Stomach smooth muscle (tissue), 2 donors: ENCODE results near the gene DLGAP5.

Experiments
- H3K27ac ChIP-seq: one replicate; pipeline ENCODE4 v1.7.0; 2013; ENCODE audit warnings: mild to moderate bottlenecking, low read length, inconsistent platforms
- H3K27me3 ChIP-seq, 2 donors: one replicate each; pipeline ENCODE4 v1.7.0; 2013; ENCODE audit warnings: low read length in 2 of 2; ENCODE audit not compliant: insufficient read depth in 2 of 2, control insufficient read depth in 1 of 2
- H3K36me3 ChIP-seq, 2 donors: one replicate each; pipeline ENCODE4 v1.7.0; 2013; ENCODE audit warnings: low read length in 2 of 2; ENCODE audit not compliant: control insufficient read depth in 2 of 2, insufficient read depth in 2 of 2
- H3K4me1 ChIP-seq: one replicate; pipeline ENCODE4 v1.7.0; 2013; ENCODE audit warnings: low read length; ENCODE audit not compliant: control insufficient read depth, insufficient read depth
- H3K4me3 ChIP-seq, 2 donors: one replicate each; pipeline ENCODE4 v1.7.0; 2013; ENCODE audit warnings: low read length in 2 of 2
- H3K9ac ChIP-seq, 2 donors: one replicate each; pipeline ENCODE4 v1.7.0; 2013; ENCODE audit warnings: low read length in 2 of 2, mild to moderate bottlenecking in 1 of 2
- H3K9me3 ChIP-seq, 2 donors: one replicate each; pipeline ENCODE4 v1.7.0; 2013; ENCODE audit warnings: low read length in 2 of 2; ENCODE audit not compliant: control insufficient read depth in 2 of 2
- donor health status: healthy.
- donor health status: Pancreatic carcinoma.

Gene DLGAP5

GRCh38 chr14:55188686-55189295 lies 2.6 kb downstream of the DLGAP5 start:
- H3K4me3 ChIP-seq, result no peak overlapping the region
- no peaks in the 10 kb centered on the region for H3K9me3 ChIP-seq
- H3K27ac ChIP-seq, result no peak overlapping the region
- H3K4me1 ChIP-seq, result peaks cover 6% of the 10 kb centered on the region
- H3K27me3 ChIP-seq, result no peaks in the 10 kb centered on the region
- no peaks in the 10 kb centered on the region for H3K36me3 ChIP-seq
- no peak overlapping the region for H3K9ac ChIP-seq

DNA sequence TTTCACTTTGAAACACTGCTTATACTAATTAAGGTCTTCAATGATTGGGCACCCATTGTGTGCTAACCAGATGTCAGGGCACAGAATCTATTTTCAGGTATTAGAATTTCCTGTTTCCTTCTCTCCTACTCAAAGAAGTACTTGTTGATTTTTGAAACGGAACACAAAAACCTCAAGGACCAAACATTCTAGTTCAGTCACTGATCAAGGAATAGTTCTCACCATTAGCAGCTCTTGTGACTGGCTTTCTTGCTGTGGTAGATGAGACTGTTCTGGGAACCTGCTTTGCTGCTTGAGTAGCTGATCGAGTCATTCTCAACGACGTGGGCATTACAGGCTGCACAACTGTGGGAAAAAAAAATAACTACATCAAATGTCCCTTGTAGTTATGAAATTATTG lies 11.0 kb downstream of the DLGAP5 start:
- no peak overlapping the region for H3K9ac ChIP-seq
- no peak overlapping the region for H3K27ac ChIP-seq
- H3K9me3 ChIP-seq, result no peaks in the 10 kb centered on the region
- no peak overlapping the region for H3K4me3 ChIP-seq
- no peaks in the 10 kb centered on the region for H3K4me1 ChIP-seq
- H3K27me3 ChIP-seq, result no peaks in the 10 kb centered on the region
- no peaks in the 10 kb centered on the region for H3K36me3 ChIP-seq

DNA sequence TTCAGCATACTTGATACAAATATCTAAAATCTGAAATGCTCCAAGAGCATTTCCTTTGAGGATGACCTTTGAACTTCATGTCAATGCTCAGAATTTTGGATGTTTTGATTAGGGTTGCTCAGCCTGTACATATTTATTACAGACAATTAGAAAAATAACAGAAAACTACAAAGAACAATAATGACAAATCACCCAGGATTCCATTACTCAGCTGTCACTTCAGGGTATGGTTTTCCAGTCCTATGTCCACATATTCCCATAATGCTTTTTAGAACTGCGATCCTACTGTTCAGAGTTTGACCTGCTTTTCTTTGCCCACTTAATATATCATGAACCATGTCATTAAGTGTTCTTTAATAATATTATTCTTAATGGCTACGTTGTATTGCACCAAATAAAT lies 11.4 kb downstream of the DLGAP5 start:
- Histone ChIP-seq H3K4me3 (no peak overlapping the region), H3K27ac (no peak overlapping the region), H3K9me3 (no peaks in the 10 kb centered on the region), H3K36me3 (no peaks in the 10 kb centered on the region), H3K4me1 (no peaks in the 10 kb centered on the region), H3K9ac (no peak overlapping the region), H3K27me3 (no peaks in the 10 kb centered on the region)

DNA sequence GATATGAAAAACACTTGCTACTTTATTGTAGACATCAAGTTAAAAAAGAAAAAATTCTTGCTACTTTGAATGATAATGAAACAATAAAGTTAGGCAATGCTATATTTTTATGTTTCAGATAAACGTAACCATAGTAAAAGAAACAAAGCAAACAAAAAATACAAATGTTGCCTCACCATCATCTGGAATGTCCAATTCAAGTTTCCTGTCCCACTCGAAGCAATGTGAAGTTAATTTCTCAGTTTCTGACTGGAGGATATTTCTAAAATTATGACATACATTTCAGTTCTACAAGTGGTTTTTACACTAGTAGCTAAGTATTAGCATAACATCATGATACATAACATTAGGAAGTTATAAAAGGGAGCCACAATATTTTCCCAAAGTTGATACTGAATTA lies 20.9 kb downstream of the DLGAP5 start:
- no peaks in the 10 kb centered on the region for H3K36me3 ChIP-seq
- H3K4me3 ChIP-seq, result no peak overlapping the region
- H3K27ac ChIP-seq, result no peak overlapping the region

GRCh38 chr14:55160989-55161388 lies 30.4 kb downstream of the DLGAP5 start:
- no peaks in the 10 kb centered on the region for H3K36me3 ChIP-seq
- no peaks in the 10 kb centered on the region for H3K9me3 ChIP-seq
- H3K4me3 ChIP-seq, result no peak overlapping the region
- H3K27me3 ChIP-seq, result no peaks in the 10 kb centered on the region
- no peaks in the 10 kb centered on the region for H3K4me1 ChIP-seq
- H3K27ac ChIP-seq, result no peak overlapping the region
- no peak overlapping the region for H3K9ac ChIP-seq

More for the DNA sequence above, 20.9 kb downstream of the DLGAP5 start:
- Histone ChIP-seq H3K9me3 (no peaks in the 10 kb centered on the region), H3K27me3 (no peaks in the 10 kb centered on the region), H3K9ac (no peak overlapping the region), H3K4me1 (no peaks in the 10 kb centered on the region)

DNA sequence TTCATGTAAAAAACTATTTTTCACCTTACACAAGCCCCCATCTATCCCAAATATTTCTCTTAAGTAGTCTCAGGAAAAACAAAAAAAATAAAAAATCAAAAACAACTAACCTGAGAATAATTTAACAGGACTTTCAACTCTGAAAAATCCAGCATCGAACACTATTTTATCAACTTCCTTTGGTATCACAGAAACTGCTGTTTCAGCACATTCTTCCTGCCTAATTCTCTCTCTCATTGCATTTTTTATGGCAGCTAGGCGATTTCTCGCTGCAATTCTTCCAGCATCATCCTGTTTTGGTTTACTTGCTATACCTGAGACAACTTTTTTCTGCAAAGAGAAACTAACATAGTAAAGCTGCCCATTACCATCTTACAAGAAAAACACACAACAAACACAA lies 33.0 kb downstream of the DLGAP5 start:
- no peaks in the 10 kb centered on the region for H3K36me3 ChIP-seq
- no peaks in the 10 kb centered on the region for H3K27me3 ChIP-seq
- no peaks in the 10 kb centered on the region for H3K9me3 ChIP-seq
- no peak overlapping the region for H3K9ac ChIP-seq
- H3K4me3 ChIP-seq, result no peak overlapping the region
- no peak overlapping the region for H3K27ac ChIP-seq
- no peaks in the 10 kb centered on the region for H3K4me1 ChIP-seq

GRCh38 chr14:55157080-55157479 lies 34.3 kb downstream of the DLGAP5 start:
- Histone ChIP-seq H3K27ac (no peak overlapping the region), H3K4me3 (no peak overlapping the region), H3K9ac (no peak overlapping the region), H3K9me3 (no peaks in the 10 kb centered on the region), H3K36me3 (no peaks in the 10 kb centered on the region), H3K4me1 (no peaks in the 10 kb centered on the region), H3K27me3 (no peaks in the 10 kb centered on the region)

DNA sequence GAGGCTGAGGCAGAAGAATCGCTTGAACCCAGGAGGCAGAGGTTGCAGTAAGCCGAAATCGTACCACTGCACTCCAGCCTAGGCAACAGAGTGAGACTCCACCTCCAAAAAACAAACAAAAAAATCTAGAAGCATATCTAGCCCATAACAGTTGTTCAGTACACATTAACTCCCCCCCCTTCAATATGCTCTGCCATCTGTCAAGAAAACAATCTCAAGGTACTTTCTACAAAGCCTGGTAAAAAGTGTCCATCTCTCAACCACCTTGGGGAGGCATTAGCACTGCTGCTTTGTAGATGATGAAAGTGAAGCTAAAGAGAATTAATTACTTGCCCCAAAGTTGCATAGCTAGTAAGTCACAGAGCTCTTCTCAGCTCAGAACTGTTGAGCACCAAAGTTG lies 37.4 kb downstream of the DLGAP5 start:
- H3K36me3 ChIP-seq, result no peaks in the 10 kb centered on the region
- H3K9me3 ChIP-seq, result no peaks in the 10 kb centered on the region
- no peak overlapping the region for H3K9ac ChIP-seq
- no peaks in the 10 kb centered on the region for H3K4me1 ChIP-seq
- no peak overlapping the region for H3K4me3 ChIP-seq
- no peak overlapping the region for H3K27ac ChIP-seq
- no peaks in the 10 kb centered on the region for H3K27me3 ChIP-seq

DNA sequence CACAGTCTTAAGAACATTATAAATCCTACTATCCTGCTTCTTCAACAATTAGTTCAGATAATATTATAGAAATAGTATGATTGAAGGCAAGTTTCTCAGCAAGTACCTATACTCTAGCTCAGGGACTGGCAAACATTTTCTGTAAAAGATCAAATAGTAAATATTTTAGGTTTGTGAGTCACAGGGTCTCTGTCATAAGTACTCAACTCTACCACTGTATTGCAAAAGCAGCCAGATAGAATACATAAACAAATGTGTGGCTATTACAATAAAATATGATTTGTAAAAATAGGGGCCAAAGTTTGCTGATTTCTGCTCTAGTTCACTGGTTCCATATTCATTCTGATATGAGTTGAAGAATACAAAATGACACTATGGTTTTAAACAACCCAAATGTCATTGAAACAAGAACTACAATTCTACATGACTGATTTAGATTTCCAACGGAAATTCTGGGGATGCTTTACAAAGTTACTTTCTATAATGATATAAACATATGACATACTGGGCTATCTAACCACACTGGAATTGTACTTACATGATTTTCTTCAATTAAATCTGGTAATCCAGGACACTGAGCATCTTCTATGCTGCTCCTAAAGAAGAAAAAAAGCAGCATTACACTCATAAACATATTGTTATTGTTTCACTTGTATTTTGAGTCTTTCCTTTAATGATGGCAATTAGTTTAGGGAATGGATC lies 39.2 kb downstream of the DLGAP5 start:
- H3K9me3 ChIP-seq, result no peaks in the 10 kb centered on the region
- no peaks in the 10 kb centered on the region for H3K36me3 ChIP-seq
- no peak overlapping the region for H3K9ac ChIP-seq
- no peak overlapping the region for H3K27ac ChIP-seq
- no peaks in the 10 kb centered on the region for H3K4me1 ChIP-seq
- no peaks in the 10 kb centered on the region for H3K27me3 ChIP-seq
- H3K4me3 ChIP-seq, result no peak overlapping the region

- Histone ChIP-seq H3K9ac (no peak overlapping the region), H3K9me3 (no peaks in the 10 kb centered on the region), H3K4me1 (no peaks in the 10 kb centered on the region), H3K27ac (no peak overlapping the region), H3K36me3 (no peaks in the 10 kb centered on the region), H3K27me3 (no peaks in the 10 kb centered on the region), H3K4me3 (no peak overlapping the region)
Measured at GRCh38 chr14:55151601-55152000, 39.8 kb downstream of the DLGAP5 start.

DNA sequence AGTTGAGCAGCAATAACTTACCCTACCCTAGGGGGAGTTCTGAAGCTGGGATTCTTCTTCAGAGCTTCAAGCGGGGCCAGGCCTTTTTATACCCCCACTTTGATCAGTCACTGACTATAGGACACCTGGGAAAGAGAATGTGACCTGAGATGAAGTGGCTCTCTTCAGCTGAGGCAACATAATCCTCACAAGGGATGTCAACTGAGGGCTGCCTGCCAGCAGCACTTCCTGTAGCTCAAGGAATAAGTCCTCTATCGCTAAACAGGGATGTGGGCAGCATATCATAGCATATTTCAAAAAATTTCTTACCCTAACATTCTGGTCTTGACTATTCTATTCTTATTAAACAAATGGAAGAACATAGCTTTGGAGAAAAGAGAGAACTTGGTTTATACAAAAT lies 45.0 kb downstream of the DLGAP5 start:
- Histone ChIP-seq H3K36me3 (peaks cover 2 to 7% of the 10 kb centered on the region in 2 donors), H3K4me1 (no peaks in the 10 kb centered on the region), H3K9me3 (no peaks in the 10 kb centered on the region), H3K27me3 (no peaks in the 10 kb centered on the region), H3K9ac (no peak overlapping the region), H3K4me3 (no peak overlapping the region), H3K27ac (no peak overlapping the region)
